ENCODE measurements around the gene SHKBP1.

Gene SHKBP1

DNA sequence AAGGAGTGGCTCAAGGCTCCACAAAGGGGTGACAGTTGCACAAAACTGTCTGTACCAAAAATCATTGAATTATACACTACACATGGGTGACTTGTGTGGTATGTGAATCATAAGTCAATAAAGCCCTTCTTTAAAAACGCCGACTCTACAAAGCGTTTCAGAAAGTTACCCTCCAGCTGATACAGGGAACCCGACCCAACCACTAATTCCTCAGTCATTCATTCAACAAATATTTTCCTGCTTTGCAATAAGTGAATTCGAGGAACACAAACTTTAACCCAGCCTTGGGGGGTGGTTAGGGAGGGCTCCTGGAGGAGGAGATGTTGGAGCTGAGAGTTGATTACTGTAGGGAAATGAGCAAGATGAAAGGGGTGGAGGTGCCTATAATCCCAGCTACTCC is 56.5 kb downstream of the SHKBP1 start:
- peak; percentile 1 for DNase-seq (ENCODE audit: extremely low spot score)
- ChIA-PET CTCF (interaction anchor here (2.2 to 3.3 kb wide), 3 partner anchors 12 to 30 kb away, joined by 11 to 34 read pairs (median 19); no protein-coding TSS in a partner anchor), POLR2A (interaction anchor here (0.8 kb wide), 1 partner anchor 399 kb away, joined by 3 read pairs; no protein-coding TSS in a partner anchor)
- TF ChIP-seq FOXA1 (IDR thresholded peaks at IDR 0.05) (no peak), ELF4 (IDR thresholded peaks at IDR 0.05) (no peak)

- ChIA-PET POLR2A (no interaction called here), CTCF (interaction anchor here (1.2 kb wide), 1 partner anchor 35 kb away, joined by 4 read pairs; no protein-coding TSS in a partner anchor)
- no peak for TF ChIP-seq CTBP1 (IDR thresholded peaks at IDR 0.05; ENCODE audit: borderline replicate concordance)
- no peak for TF ChIP-seq L3MBTL2 (conservative IDR thresholded peaks at IDR 0.05)
- TF ChIP-seq ARNT (IDR thresholded peaks at IDR 0.05) = no peak
- no peak for TF ChIP-seq LEF1 (IDR thresholded peaks at IDR 0.05; ENCODE audit: borderline replicate concordance)
- TF ChIP-seq TARDBP (IDR thresholded peaks at IDR 0.05) = no peak
- TF ChIP-seq HDGF (IDR thresholded peaks at IDR 0.05; ENCODE audit: borderline replicate concordance) = no peak
- TF ChIP-seq FOXA1 (IDR thresholded peaks at IDR 0.05) = no peak
- TF ChIP-seq, protein P1, sequence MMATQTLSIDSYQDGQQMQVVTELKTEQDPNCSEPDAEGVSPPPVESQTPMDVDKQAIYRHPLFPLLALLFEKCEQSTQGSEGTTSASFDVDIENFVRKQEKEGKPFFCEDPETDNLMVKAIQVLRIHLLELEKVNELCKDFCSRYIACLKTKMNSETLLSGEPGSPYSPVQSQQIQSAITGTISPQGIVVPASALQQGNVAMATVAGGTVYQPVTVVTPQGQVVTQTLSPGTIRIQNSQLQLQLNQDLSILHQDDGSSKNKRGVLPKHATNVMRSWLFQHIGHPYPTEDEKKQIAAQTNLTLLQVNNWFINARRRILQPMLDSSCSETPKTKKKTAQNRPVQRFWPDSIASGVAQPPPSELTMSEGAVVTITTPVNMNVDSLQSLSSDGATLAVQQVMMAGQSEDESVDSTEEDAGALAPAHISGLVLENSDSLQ (IDR thresholded peaks at IDR 0.05) = no peak
- TF ChIP-seq ELF4 (IDR thresholded peaks at IDR 0.05) = no peak
- TF ChIP-seq ZNF384 (IDR thresholded peaks at IDR 0.05) = no peak
- no peak for TF ChIP-seq SP1 (IDR thresholded peaks at IDR 0.05)
- TF ChIP-seq FOXK2 (IDR thresholded peaks at IDR 0.05) = no peak
- TF ChIP-seq SUZ12 (IDR thresholded peaks at IDR 0.05) = no peak
- TF ChIP-seq BHLHE40 (IDR thresholded peaks at IDR 0.05; ENCODE audit: borderline replicate concordance) = no peak
- TF ChIP-seq FOXM1 (IDR thresholded peaks at IDR 0.05; ENCODE audit: borderline replicate concordance) = no peak
- TF ChIP-seq NFRKB (IDR thresholded peaks at IDR 0.05) = no peak
- DNase-seq (ENCODE audit: extremely low spot score) = no peak
These were observed 61.7 kb downstream of the SHKBP1 start for GRCh38 chr19:40638327-40638726.

DNA sequence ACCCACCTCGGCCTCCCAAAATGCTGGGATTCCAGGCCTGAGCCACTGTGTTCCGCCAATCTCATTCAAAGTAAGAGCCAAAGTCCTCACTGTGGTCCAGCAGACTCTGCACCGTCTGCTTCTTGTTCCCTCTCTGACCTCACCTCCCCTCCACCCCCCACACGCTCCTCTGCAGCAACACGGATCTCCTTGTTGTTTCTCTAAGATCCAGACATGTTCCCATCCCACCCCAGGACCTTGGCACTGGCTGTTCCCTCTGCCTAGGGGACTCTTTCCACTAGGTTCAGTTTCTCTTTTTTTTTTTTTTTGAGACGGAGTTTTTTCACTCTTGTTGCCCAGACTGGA is 62.9 kb downstream of the SHKBP1 start:
- POLR2A ChIA-PET = no interaction called here
- no peak for DNase-seq (ENCODE audit: extremely low spot score)
- no peak for TF ChIP-seq FOXA1 (IDR thresholded peaks at IDR 0.05)
- TF ChIP-seq, protein P1 (IDR thresholded peaks at IDR 0.05) = no peak
- TF ChIP-seq TARDBP (IDR thresholded peaks at IDR 0.05) = no peak
- TF ChIP-seq SP1 (IDR thresholded peaks at IDR 0.05) = no peak
- TF ChIP-seq NFRKB (IDR thresholded peaks at IDR 0.05) = no peak
- CTCF ChIA-PET = no interaction called here

DNA sequence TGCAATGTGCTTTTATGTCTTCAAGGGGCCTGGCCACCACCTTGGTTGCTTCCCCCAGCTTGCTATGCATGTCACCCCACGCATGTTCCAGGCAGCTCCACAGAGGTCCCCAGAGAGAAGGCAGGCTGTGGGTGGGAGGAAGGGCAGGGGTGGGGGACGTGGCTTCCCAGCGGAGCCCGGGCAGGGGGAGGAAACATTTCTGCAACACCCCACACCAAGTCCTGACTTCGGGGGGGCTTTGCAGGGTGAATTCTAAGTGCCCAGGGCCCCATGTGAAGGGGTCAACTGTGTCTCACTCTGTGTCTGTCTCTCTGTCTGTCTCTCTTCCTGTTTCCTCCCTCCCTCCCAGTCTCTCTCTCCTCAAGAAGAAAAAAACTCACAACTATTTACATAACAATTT is 64.1 kb downstream of the SHKBP1 start:
- DNase-seq (ENCODE audit: extremely low spot score) = no peak
- POLR2A ChIA-PET = no interaction called here
- CTCF ChIA-PET = no interaction called here
- TF ChIP-seq ZNF384 (IDR thresholded peaks at IDR 0.05) (no peak), CTBP1 (IDR thresholded peaks at IDR 0.05; ENCODE audit: borderline replicate concordance) (no peak), L3MBTL2 (conservative IDR thresholded peaks at IDR 0.05) (no peak), FOXA1 (IDR thresholded peaks at IDR 0.05) (no peak)

Data from HEK293T (cell line).